ENCODE data around the gene MYLIP.

GRCh38 chr6:16080204-16080603 is 48.7 kb upstream of the MYLIP start:
- TF ChIP-seq, protein P1, sequence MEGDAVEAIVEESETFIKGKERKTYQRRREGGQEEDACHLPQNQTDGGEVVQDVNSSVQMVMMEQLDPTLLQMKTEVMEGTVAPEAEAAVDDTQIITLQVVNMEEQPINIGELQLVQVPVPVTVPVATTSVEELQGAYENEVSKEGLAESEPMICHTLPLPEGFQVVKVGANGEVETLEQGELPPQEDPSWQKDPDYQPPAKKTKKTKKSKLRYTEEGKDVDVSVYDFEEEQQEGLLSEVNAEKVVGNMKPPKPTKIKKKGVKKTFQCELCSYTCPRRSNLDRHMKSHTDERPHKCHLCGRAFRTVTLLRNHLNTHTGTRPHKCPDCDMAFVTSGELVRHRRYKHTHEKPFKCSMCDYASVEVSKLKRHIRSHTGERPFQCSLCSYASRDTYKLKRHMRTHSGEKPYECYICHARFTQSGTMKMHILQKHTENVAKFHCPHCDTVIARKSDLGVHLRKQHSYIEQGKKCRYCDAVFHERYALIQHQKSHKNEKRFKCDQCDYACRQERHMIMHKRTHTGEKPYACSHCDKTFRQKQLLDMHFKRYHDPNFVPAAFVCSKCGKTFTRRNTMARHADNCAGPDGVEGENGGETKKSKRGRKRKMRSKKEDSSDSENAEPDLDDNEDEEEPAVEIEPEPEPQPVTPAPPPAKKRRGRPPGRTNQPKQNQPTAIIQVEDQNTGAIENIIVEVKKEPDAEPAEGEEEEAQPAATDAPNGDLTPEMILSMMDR (IDR thresholded peaks at IDR 0.05) = no peak
- no peak for TF ChIP-seq POLR2A (IDR thresholded peaks at IDR 0.05)
